Central memory CD8-positive, alpha-beta T cell (primary cell): ENCODE results near the gene ATG4B.
A peak's percentile ranks its signal among the peaks of the same experiment; 100 is the strongest.
"Not testable (repeated sequence)": the region's sequence is repeated elsewhere in the genome, so short reads cannot be mapped to it uniquely, and the experiment has no call there.

Experiments used
- ATAC-seq: fragments of 150-1000 bp; cut with Tn5 transposase; replicated peaks from 2 replicates; pipeline ENCODE4 v1.10.0; 2022; ENCODE audit warnings: mild to moderate bottlenecking, moderate FRiP score, moderate number of reproducible peaks; ENCODE audit not compliant: poor library complexity, severe bottlenecking; ENCODE audit errors: extremely low read depth
- DNase-seq, 2 donors: peaks; one replicate each; pipeline ENCODE4 v3.0.0; 2021; ENCODE audit warnings: low spot score in 2 of 2
- H3K27ac Mint-ChIP-seq: one replicate; pipeline ENCODE4 v1.8.0; 2022; ENCODE audit warnings: low read depth, mild to moderate bottlenecking, moderate library complexity, mixed read lengths
- H3K27me3 Mint-ChIP-seq: one replicate; pipeline ENCODE4 v1.8.0; 2022; ENCODE audit warnings: mixed read lengths
- H3K36me3 Mint-ChIP-seq: one replicate; pipeline ENCODE4 v1.8.0; 2022; ENCODE audit warnings: mild to moderate bottlenecking, moderate library complexity, mixed read lengths; ENCODE audit not compliant: insufficient read depth
- H3K4me1 Mint-ChIP-seq: one replicate; pipeline ENCODE4 v1.8.0; 2022; ENCODE audit warnings: mixed read lengths
- H3K4me3 Mint-ChIP-seq: one replicate; pipeline ENCODE4 v1.8.0; 2022; ENCODE audit warnings: mild to moderate bottlenecking, moderate library complexity, mixed read lengths
- H3K9me3 Mint-ChIP-seq: one replicate; pipeline ENCODE4 v1.8.0; 2022; ENCODE audit warnings: mixed read lengths

Gene ATG4B

GRCh38 chr2:241637018-241637794 is at the start of gene ATG4B, which contains the start of gene THAP4:
ATG4B (plus strand) TSS chr2:241637693; CDS start chr2:241637715, 22 bp downstream.
THAP4 (minus strand) TSS chr2:241637158; CDS start chr2:241637017, 141 bp downstream.
- Mint-ChIP-seq H3K36me3 (peaks cover 15% of the 10 kb centered on the region), H3K27ac (peak within 1 kb of the TSS; percentile 84), H3K27me3 (no peaks in the 10 kb centered on the region)

GRCh38 chr2:241589863-241590262 is 47.6 kb upstream of the ATG4B start:
- H3K36me3 Mint-ChIP-seq, DNase-seq, H3K4me3 Mint-ChIP-seq, ATAC-seq, H3K27ac Mint-ChIP-seq, H3K4me1 Mint-ChIP-seq, H3K27me3 Mint-ChIP-seq: not testable (repeated sequence)
- H3K9me3 Mint-ChIP-seq = peaks cover 11% of the 10 kb centered on the region

More at GRCh38 chr2:241637018-241637794, at the start of gene ATG4B, which contains the start of gene THAP4:
- Mint-ChIP-seq H3K4me1 (peaks cover 49% of the 10 kb centered on the region), H3K9me3 (no peaks in the 10 kb centered on the region), H3K4me3 (peak within 1 kb of the TSS; percentile 81)
- ATAC-seq (peak; percentile 67), DNase-seq (peak; percentile 59 to 73)

- not testable (repeated sequence) for DNase-seq, H3K27ac Mint-ChIP-seq, H3K27me3 Mint-ChIP-seq, H3K4me3 Mint-ChIP-seq, ATAC-seq, H3K4me1 Mint-ChIP-seq
- Mint-ChIP-seq H3K9me3 (peaks cover 11% of the 10 kb centered on the region), H3K36me3 (peaks cover 12% of the 10 kb centered on the region)
Observed at GRCh38 chr2:241590496-241591455, 46.7 kb upstream of the ATG4B start.

- Mint-ChIP-seq H3K27ac (no peak overlapping the region), H3K27me3 (no peaks in the 10 kb centered on the region), H3K4me1 (no peaks in the 10 kb centered on the region), H3K9me3 (no peaks in the 10 kb centered on the region), H3K4me3 (no peak overlapping the region), H3K36me3 (peaks cover 6% of the 10 kb centered on the region)
- DNase-seq (no peak), ATAC-seq (no peak)
Observed at GRCh38 chr2:241592126-241592845, 45.2 kb upstream of the ATG4B start.

GRCh38 chr2:241593271-241593670 is 44.2 kb upstream of the ATG4B start:
- ATAC-seq (no peak), DNase-seq (no peak)
- no peak overlapping the region for H3K27ac Mint-ChIP-seq
- H3K4me3 Mint-ChIP-seq = no peak overlapping the region
- no peaks in the 10 kb centered on the region for H3K9me3 Mint-ChIP-seq
- H3K4me1 Mint-ChIP-seq = no peaks in the 10 kb centered on the region
- no peaks in the 10 kb centered on the region for H3K27me3 Mint-ChIP-seq
- peaks cover 10% of the 10 kb centered on the region for H3K36me3 Mint-ChIP-seq

GRCh38 chr2:241595600-241596140 is 41.8 kb upstream of the ATG4B start:
- Mint-ChIP-seq H3K9me3 (no peaks in the 10 kb centered on the region), H3K36me3 (peaks cover 19% of the 10 kb centered on the region), H3K4me1 (no peaks in the 10 kb centered on the region), H3K27ac (no peak overlapping the region), H3K4me3 (no peak overlapping the region), H3K27me3 (no peaks in the 10 kb centered on the region)
- no peak for ATAC-seq
- DNase-seq = no peak

GRCh38 chr2:241597561-241597960 is 39.9 kb upstream of the ATG4B start:
- H3K27me3 Mint-ChIP-seq = no peaks in the 10 kb centered on the region

GRCh38 chr2:241598061-241598460 is 39.4 kb upstream of the ATG4B start:
- DNase-seq (no peak), ATAC-seq (no peak)
- H3K4me3 Mint-ChIP-seq = no peak overlapping the region
- no peak overlapping the region for H3K27ac Mint-ChIP-seq
- no peaks in the 10 kb centered on the region for H3K27me3 Mint-ChIP-seq
- H3K4me1 Mint-ChIP-seq = no peaks in the 10 kb centered on the region
- H3K36me3 Mint-ChIP-seq = peaks cover 29% of the 10 kb centered on the region
- H3K9me3 Mint-ChIP-seq = no peaks in the 10 kb centered on the region

More at GRCh38 chr2:241597561-241597960, 39.9 kb upstream of the ATG4B start:
- no peak overlapping the region for H3K4me3 Mint-ChIP-seq
- H3K27ac Mint-ChIP-seq = no peak overlapping the region
- DNase-seq = no peak
- no peaks in the 10 kb centered on the region for H3K4me1 Mint-ChIP-seq
- no peaks in the 10 kb centered on the region for H3K9me3 Mint-ChIP-seq
- peaks cover 27% of the 10 kb centered on the region for H3K36me3 Mint-ChIP-seq
- no peak for ATAC-seq

- Mint-ChIP-seq H3K27ac (no peak overlapping the region), H3K36me3 (peaks cover 30% of the 10 kb centered on the region)
Observed at GRCh38 chr2:241598487-241598886, 39.0 kb upstream of the ATG4B start.

GRCh38 chr2:241599615-241600014 is 37.9 kb upstream of the ATG4B start:
- Mint-ChIP-seq H3K27ac (peak overlapping the region; percentile 44), H3K27me3 (no peaks in the 10 kb centered on the region), H3K4me1 (no peaks in the 10 kb centered on the region), H3K36me3 (peaks cover 30% of the 10 kb centered on the region), H3K9me3 (no peaks in the 10 kb centered on the region), H3K4me3 (no peak overlapping the region)
- DNase-seq (no peak), ATAC-seq (no peak)

More at GRCh38 chr2:241598487-241598886, 39.0 kb upstream of the ATG4B start:
- no peaks in the 10 kb centered on the region for H3K4me1 Mint-ChIP-seq
- no peaks in the 10 kb centered on the region for H3K9me3 Mint-ChIP-seq
- no peak for DNase-seq
- no peaks in the 10 kb centered on the region for H3K27me3 Mint-ChIP-seq
- no peak overlapping the region for H3K4me3 Mint-ChIP-seq
- no peak for ATAC-seq

- H3K36me3 Mint-ChIP-seq = peaks cover 30% of the 10 kb centered on the region
- no peak for ATAC-seq
- no peak overlapping the region for H3K27ac Mint-ChIP-seq
- H3K27me3 Mint-ChIP-seq = no peaks in the 10 kb centered on the region
- no peak for DNase-seq
- H3K9me3 Mint-ChIP-seq = no peaks in the 10 kb centered on the region
- peaks cover 4% of the 10 kb centered on the region for H3K4me1 Mint-ChIP-seq
- no peak overlapping the region for H3K4me3 Mint-ChIP-seq
Observed at GRCh38 chr2:241601841-241602240, 35.7 kb upstream of the ATG4B start.

GRCh38 chr2:241602720-241603119 is 34.8 kb upstream of the ATG4B start:
- Mint-ChIP-seq H3K4me3 (no peak overlapping the region), H3K27ac (no peak overlapping the region), H3K9me3 (no peaks in the 10 kb centered on the region), H3K4me1 (peaks cover 5% of the 10 kb centered on the region), H3K27me3 (no peaks in the 10 kb centered on the region), H3K36me3 (peaks cover 28% of the 10 kb centered on the region)
- no peak for ATAC-seq
- DNase-seq = no peak
